ENCODE measurements around the gene PDAP1. TPM values are rescaled to one million over a fixed set of nuclear protein-coding genes. Genes with fewer than 3 reads are reported as not detected.

The PDAP1 gene
- total and polyA plus RNA-seq, 2 of the 13 experiments (the other 11 are each of a cell fraction or from before 2014, with no cell fraction given): 13.0 to 100 TPM

- no peak overlapping the region for H3K4me3 ChIP-seq (replicated peaks in 1 of 3; ENCODE audit: insufficient read depth in 1 of 3, low read depth in 2 of 3, low read length in 3 of 3)
- ATAC-seq (no peak), FAIRE-seq (no peak), DNase-seq (ENCODE audit: low spot score) (no peak)
- H3K27ac ChIP-seq (ENCODE audit: extremely low read length, insufficient read depth, low read length): no peak overlapping the region
- H3K4me2 ChIP-seq (ENCODE audit: low read depth, low read length): no peak overlapping the region
- H4K20me1 ChIP-seq (ENCODE audit: insufficient read depth, low read length): no peaks in the 10 kb centered on the region
- WGBS (ENCODE audit: low lambda C conversion rate): 98% methylated on average over 14 of the region's 18 CpGs
- peaks cover 35 to 51% of the 10 kb centered on the region in 2 experiments for H3K36me3 ChIP-seq (replicated peaks in 1 of 2; ENCODE audit: control insufficient read depth in 1 of 2, insufficient read depth in 2 of 2, low read length in 2 of 2)
- no peak overlapping the region for H3K9ac ChIP-seq (ENCODE audit: insufficient read depth, low read depth, low read length)
- H3K79me2 ChIP-seq (ENCODE audit: insufficient read depth, low read length): peaks cover 46% of the 10 kb centered on the region
- H3K27me3 ChIP-seq (ENCODE audit: control insufficient read depth in 1 of 2, insufficient read depth in 2 of 2, low read length in 2 of 2): peaks cover 0 to 4% of the 10 kb centered on the region in 2 experiments; a peak in 2 of 5 replicates
- H2AFZ ChIP-seq (ENCODE audit: low read length): no peak overlapping the region
- no peaks in the 10 kb centered on the region for H3K9me3 ChIP-seq (ENCODE audit: low read length)
- BruUV-seq (replicated peaks): no TSS peak
- CTCF ChIA-PET (ENCODE audit: low intra/inter-chr PET ratio, low total read pairs): no interaction called here
- intact Hi-C loops (cut with micrococcal nuclease; ENCODE audit: unreplicated experiment) (no loop called here), in situ Hi-C loops (cut with HindIII; ENCODE audit: extremely low pct_ligation_motif_present, low pct_unique_long_range_greater_than_20kb) (no loop called here)
- POLR2A ChIA-PET: no interaction called here
- peaks cover 27% of the 10 kb centered on the region for H3K4me1 ChIP-seq (ENCODE audit: insufficient read depth, low read length)
- TF ChIP-seq AGO2 (optimal IDR thresholded peaks at IDR 0.05; ENCODE audit: low read depth, low read length): peak; percentile 49
- TF ChIP-seq RORA (CRISPR knock-in tag; IDR thresholded peaks at IDR 0.05): no peak
- peak; percentile 54 for TF ChIP-seq RBM22 (optimal IDR thresholded peaks at IDR 0.05; ENCODE audit: low read length)
Observed at GRCh38 chr7:99404235-99404976, 4.0 kb downstream of the PDAP1 start.

- H3K4me2 ChIP-seq (ENCODE audit: low read depth, low read length): no peak overlapping the region
- peaks cover 40% of the 10 kb centered on the region for H3K79me2 ChIP-seq (ENCODE audit: insufficient read depth, low read length)
- H3K4me3 ChIP-seq (replicated peaks in 1 of 3; ENCODE audit: insufficient read depth in 1 of 3, low read depth in 2 of 3, low read length in 3 of 3): no peak overlapping the region
- CTCF ChIA-PET (ENCODE audit: low intra/inter-chr PET ratio, low total read pairs): no interaction called here
- in situ Hi-C loops (cut with HindIII; ENCODE audit: extremely low pct_ligation_motif_present, low pct_unique_long_range_greater_than_20kb) (no loop called here), intact Hi-C loops (cut with micrococcal nuclease; ENCODE audit: unreplicated experiment) (no loop called here)
- H3K27me3 ChIP-seq (ENCODE audit: control insufficient read depth in 1 of 2, insufficient read depth in 2 of 2, low read length in 2 of 2): no peaks in the 10 kb centered on the region; a peak in 1 of 5 replicates
- H3K4me1 ChIP-seq (ENCODE audit: insufficient read depth, low read length): peaks cover 27% of the 10 kb centered on the region
- 0 out of 2 replicates have a peak overlapping the region, but pooled peaks have one; percentile 2 for H3K9ac ChIP-seq (ENCODE audit: insufficient read depth, low read depth, low read length)
- H3K36me3 ChIP-seq (replicated peaks in 1 of 2; ENCODE audit: control insufficient read depth in 1 of 2, insufficient read depth in 2 of 2, low read length in 2 of 2): peaks cover 39 to 57% of the 10 kb centered on the region in 2 experiments
- H4K20me1 ChIP-seq (ENCODE audit: insufficient read depth, low read length): no peaks in the 10 kb centered on the region
- FAIRE-seq (no peak), DNase-seq (ENCODE audit: low spot score) (no peak), ATAC-seq (no peak)
- POLR2A ChIA-PET: no interaction called here
- 0 out of 2 replicates have a peak, but pooled peaks have one; percentile 19 for TF ChIP-seq POLR2AphosphoS5 (IDR thresholded peaks at IDR 0.05; ENCODE audit: low read depth, low read length)
- no peak for TF ChIP-seq KLF11 (CRISPR knock-in tag; IDR thresholded peaks at IDR 0.05)
- TF ChIP-seq RAD21 (CRISPR knock-in tag; IDR thresholded peaks at IDR 0.05): no peak
- TF ChIP-seq HDAC6 (IDR thresholded peaks at IDR 0.05; ENCODE audit: low read depth, low read length): no peak
- WGBS (ENCODE audit: low lambda C conversion rate): 100% methylated on average over 4 of the region's 5 CpGs
- no peak overlapping the region for H2AFZ ChIP-seq (ENCODE audit: low read length)
- H3K9me3 ChIP-seq (ENCODE audit: low read length): no peaks in the 10 kb centered on the region
- H3K27ac ChIP-seq (ENCODE audit: extremely low read length, insufficient read depth, low read length): no peak overlapping the region
- BruUV-seq (replicated peaks): no TSS peak
Observed at GRCh38 chr7:99403764-99404163, 4.6 kb downstream of the PDAP1 start.
